ENCODE results near the gene CXCL10.
"Not testable (repeated sequence)": the region's sequence is repeated elsewhere in the genome, so short reads cannot be mapped to it uniquely, and the experiment has no call there.

The CXCL10 gene

DNA sequence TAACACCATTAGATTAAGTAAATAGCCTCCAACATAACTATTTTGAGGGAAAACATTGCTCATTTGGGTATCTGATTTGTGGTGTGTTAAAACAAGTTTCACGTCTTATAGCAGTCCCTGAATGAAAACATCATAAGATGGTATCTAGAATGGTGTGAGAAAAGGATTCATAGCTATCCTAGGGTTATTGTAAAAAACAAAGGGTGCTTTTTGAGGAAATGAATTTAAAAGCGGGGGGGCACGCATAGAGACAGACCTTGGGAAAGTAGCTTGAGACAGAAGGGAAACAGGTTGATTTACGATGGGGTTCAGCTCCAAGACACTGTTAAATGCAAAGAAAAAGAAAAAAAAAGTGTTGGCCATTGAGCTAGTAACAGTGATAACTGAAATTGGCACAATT lies 768 bp upstream of the CXCL10 start:
- no peak for DNase-seq (ENCODE audit: low spot score)

- no peak for DNase-seq (ENCODE audit: low spot score)
Observed at GRCh38 chr4:76022677-76023076, 620 bp downstream of the CXCL10 start.

- no peak for DNase-seq (ENCODE audit: low spot score)
Observed at GRCh38 chr4:76022031-76022430, 1.3 kb downstream of the CXCL10 start.

- DNase-seq (ENCODE audit: low spot score) = no peak
Observed at GRCh38 chr4:76017056-76017686, 6.1 kb downstream of the CXCL10 start.

GRCh38 chr4:76016393-76016792 lies 6.9 kb downstream of the CXCL10 start:
- DNase-seq (ENCODE audit: low spot score) = peak; percentile 27

DNA sequence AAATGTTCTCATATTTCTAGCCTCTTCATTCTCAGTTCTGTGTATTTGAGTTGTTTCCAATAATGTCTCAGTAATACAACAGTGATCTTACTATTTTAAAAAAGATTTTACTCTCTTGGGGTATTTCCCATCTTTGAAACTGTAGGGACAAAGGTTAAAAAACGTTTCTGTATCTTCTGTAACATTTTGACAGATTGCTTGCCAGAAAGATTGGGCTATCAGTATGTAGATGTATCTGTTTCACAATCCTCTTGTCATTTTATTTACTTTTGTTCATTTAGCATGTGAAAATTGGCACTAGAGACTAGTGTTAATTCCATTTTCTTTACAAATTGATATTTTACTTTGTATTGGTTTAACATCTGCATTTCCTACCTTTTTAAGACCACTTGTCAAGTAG lies 9.8 kb downstream of the CXCL10 start:
- no peak for DNase-seq (ENCODE audit: low spot score)

DNA sequence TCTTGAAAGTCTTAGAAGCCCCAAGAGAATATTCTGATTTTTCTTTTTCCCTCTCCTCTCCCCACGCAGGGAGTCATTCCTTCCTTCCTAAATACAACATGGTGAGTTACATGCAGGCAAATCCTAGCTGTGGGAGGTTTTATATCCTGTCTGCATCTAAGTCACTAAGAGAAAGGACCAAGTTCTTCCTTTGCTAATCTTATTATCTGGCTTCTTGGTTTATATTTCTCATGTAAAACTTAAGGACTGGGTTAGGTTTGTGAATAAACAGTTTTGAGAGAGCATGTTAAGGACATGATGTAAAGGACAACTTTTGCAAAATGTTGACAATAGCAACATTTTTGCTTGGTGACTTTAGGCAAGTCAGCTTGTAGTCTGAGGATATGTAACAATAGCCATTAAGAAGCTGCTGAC lies 10.9 kb downstream of the CXCL10 start:
- no peak for DNase-seq (ENCODE audit: low spot score)

GRCh38 chr4:76011700-76012387 lies 11.5 kb downstream of the CXCL10 start:
- no peak for DNase-seq (ENCODE audit: low spot score)

- no peak for DNase-seq (ENCODE audit: low spot score)
Observed at GRCh38 chr4:76011018-76011670, 12.2 kb downstream of the CXCL10 start.

GRCh38 chr4:76010576-76010975 lies 12.7 kb downstream of the CXCL10 start:
- no peak for DNase-seq (ENCODE audit: low spot score)

- DNase-seq (ENCODE audit: low spot score) = no peak
Observed at GRCh38 chr4:76009311-76009710, 14.0 kb downstream of the CXCL10 start.

DNA sequence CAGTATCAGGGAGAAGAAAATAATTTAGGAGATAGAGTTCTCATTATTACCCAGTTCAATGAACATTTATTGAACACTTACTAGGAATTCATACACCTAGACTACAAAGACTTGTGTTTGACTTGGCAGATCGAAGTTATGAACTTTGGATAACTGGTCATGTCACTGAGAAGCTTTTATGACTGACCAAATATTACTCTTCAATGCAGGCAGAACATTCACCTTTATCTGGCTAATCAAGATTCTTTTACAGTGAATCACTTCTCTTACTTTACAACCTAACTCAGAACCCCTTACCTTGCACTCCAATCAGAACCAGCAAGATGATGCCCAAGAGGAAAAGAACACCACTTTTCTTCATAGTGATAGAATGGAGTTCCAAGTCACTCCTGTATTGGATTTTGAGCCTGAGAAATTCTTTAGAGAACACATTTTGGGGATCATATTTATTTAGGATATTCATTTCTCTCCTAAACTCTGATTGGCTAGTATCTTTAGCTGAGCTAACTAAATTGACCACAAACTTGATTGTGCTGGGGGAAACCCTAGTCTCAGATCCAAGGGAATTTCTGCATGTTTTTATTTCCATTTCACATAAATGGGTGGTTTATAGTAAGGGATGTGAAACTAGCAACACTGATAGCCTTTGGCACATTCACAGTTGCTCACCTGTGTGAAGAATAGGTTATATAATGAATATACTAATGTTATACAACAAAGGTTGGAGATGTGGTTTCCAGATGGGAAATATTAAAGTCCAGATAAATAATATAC lies 16.0 kb downstream of the CXCL10 start, which contains the start of gene CXCL9:
TSS of gene CXCL9 (minus strand) at position 421 of the 774 bp plus-strand sequence. CDS start at position 361, 60 bp downstream.
- DNase-seq (ENCODE audit: low spot score) = peak; percentile 42

GRCh38 chr4:76003620-76004019 lies 19.7 kb downstream of the CXCL10 start:
- DNase-seq (ENCODE audit: low spot score) = no peak

- DNase-seq (ENCODE audit: low spot score) = no peak
Observed at GRCh38 chr4:76003035-76003434, 20.3 kb downstream of the CXCL10 start.

DNA sequence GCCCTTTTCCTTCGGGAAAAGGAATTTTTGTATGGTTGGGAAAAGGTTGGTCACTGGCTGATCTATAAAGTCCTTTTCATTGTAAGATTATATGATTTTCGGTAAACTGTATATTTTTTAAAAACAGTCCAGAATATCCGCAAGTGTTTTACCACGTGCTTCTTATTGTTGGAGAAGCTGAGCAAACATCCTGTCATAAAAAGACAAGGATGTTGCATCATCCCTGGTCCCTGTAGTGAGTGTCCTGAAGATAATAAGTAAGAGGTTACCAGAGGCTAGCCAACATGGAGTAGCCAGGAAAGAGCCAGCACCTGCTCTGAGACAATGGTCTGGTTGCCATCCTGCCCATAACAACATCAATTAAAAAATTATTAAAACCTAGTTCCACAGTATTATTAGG lies 21.1 kb downstream of the CXCL10 start:
- no peak for DNase-seq (ENCODE audit: low spot score)

DNA sequence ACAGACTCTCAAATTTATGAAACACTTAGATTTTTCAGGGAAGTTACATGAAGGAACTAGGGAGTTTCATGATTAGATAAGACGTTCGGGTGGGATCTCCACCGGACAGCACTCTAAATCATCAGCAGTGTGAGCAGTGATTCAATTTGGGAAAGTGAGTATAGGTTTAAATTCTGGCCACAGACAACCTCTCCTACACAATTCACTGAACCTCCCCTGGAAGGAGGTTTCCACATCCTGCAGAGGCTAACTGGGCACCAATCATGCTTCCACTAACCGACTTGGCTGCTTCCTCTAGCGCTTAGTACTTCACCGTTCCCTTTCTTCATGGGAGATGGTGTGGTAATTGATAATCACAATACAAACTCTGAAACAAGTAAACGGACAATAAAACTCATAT lies 21.6 kb downstream of the CXCL10 start:
- DNase-seq (ENCODE audit: low spot score) = no peak

- DNase-seq (ENCODE audit: low spot score) = no peak
Observed at GRCh38 chr4:76000279-76000678, 23.0 kb downstream of the CXCL10 start.

DNA sequence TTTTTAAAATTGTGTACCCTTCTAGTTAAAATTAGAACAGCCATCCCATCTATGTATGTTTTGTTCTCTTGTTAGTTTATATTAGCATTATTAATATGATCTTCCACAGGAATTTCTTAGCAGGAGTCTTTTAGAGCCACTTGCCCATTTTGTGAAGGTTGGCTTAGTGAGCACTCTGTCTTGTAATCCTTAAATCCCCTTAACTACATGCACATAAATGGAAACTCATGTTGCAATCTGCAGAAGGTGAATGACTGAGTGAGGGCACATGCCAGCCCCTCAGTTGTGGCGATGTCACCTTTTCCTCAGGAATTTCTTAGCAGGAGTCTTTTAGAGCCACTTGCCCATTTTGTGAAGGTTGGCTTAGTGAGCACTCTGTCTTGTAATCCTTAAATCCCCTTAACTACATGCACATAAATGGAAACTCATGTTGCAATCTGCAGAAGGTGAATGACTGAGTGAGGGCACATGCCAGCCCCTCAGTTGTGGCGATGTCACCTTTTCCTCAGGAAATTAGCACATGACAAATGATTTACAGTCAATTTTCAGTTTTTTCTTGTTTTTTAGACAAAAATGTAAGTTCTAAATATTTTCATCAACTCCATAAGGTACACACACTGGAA lies 24.7 kb downstream of the CXCL10 start:
- DNase-seq (ENCODE audit: low spot score) = not testable (repeated sequence)

DNA sequence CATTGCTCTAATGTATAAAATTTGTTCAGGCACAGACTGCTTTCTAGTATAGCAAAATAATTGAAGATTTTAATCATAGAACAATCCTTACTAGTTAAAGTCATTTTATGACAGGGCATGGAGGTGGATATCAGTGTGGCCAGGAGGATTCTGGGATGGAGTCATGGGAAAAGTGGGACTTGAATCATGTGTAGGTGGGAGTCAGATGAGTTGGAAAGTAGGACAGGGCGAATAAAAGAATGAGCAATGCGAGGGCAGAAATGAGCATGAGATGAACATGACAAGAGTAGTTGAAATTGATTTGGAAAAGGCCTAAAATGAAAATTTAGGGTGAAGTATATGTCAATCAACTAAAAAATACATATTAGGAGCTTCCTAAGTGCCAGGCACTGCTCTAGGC lies 25.4 kb downstream of the CXCL10 start:
- DNase-seq (ENCODE audit: low spot score) = no peak

GRCh38 chr4:75997081-75997480 lies 26.2 kb downstream of the CXCL10 start:
- no peak for DNase-seq (ENCODE audit: low spot score)

- DNase-seq (ENCODE audit: low spot score) = peak; percentile 53
Observed at GRCh38 chr4:75995727-75996126, 27.6 kb downstream of the CXCL10 start.

DNA sequence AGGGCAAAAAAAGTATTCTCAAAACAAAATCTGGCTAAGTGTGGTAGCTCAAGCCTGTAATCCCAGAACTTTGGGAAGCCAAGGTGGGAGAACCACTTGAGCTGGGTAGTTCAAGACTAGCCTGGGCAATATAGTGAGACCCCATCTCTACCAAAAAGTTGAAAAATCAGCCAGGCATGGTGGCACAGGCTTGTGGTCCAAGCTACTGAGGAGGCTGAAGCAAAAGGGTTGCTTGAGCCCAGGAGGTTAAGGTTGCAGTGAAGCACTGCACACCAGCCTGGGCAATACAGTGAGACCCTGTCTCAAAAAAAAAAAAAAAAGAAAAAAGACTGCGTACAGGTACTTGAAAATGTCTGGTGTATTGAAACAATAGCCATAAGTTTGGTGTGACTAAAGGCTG lies 30.8 kb downstream of the CXCL10 start:
- no peak for DNase-seq (ENCODE audit: low spot score)
